ENCODE results near the gene PLCH1. TPM values are rescaled to one million over a fixed set of nuclear protein-coding genes. Genes with fewer than 3 reads are reported as not detected.

The PLCH1 gene
- total RNA-seq, 1 experiment from 2014 or later: 0.12 TPM

GRCh38 chr3:155568295-155568694 is 176.6 kb downstream of the PLCH1 start:
- BruUV-seq (replicated peaks): no TSS peak
- H3K4me3 Mint-ChIP-seq (ENCODE audit: unreplicated experiment): no peak overlapping the region
- H3K9me3 Mint-ChIP-seq (ENCODE audit: unreplicated experiment): no peaks in the 10 kb centered on the region
- H3K27ac Mint-ChIP-seq (ENCODE audit: low read depth, unreplicated experiment): no peak overlapping the region
- H3K4me1 Mint-ChIP-seq (ENCODE audit: insufficient read depth, unreplicated experiment): peaks cover 7% of the 10 kb centered on the region
- H3K27me3 Mint-ChIP-seq (ENCODE audit: insufficient read depth, unreplicated experiment): no peaks in the 10 kb centered on the region
- intact Hi-C loops (cut with micrococcal nuclease): no loop called here
- POLR2A ChIA-PET: no interaction called here
- CTCF ChIA-PET: no interaction called here
- H3K36me3 Mint-ChIP-seq (ENCODE audit: insufficient read depth, unreplicated experiment): no peaks in the 10 kb centered on the region
- no peak for DNase-seq (ENCODE audit: unreplicated experiment)
- no peak for TF ChIP-seq CTCF (IDR thresholded peaks at IDR 0.05; ENCODE audit: unreplicated experiment)

GRCh38 chr3:155560594-155560993 is 184.3 kb downstream of the PLCH1 start:
- no peak overlapping the region for H3K27ac Mint-ChIP-seq (ENCODE audit: low read depth, unreplicated experiment)
- intact Hi-C loops (cut with micrococcal nuclease): no loop called here
- TF ChIP-seq CTCF (IDR thresholded peaks at IDR 0.05; ENCODE audit: unreplicated experiment): no peak
- ChIA-PET CTCF (interaction anchor here (1.0 kb wide), 1 partner anchor 11 kb away, joined by 3 read pairs; no protein-coding TSS in a partner anchor), POLR2A (no interaction called here)
- DNase-seq (ENCODE audit: unreplicated experiment): peak; percentile 8
- BruUV-seq (replicated peaks): no TSS peak
- H3K9me3 Mint-ChIP-seq (ENCODE audit: unreplicated experiment): no peaks in the 10 kb centered on the region
- H3K36me3 Mint-ChIP-seq (ENCODE audit: insufficient read depth, unreplicated experiment): no peaks in the 10 kb centered on the region
- H3K4me1 Mint-ChIP-seq (ENCODE audit: insufficient read depth, unreplicated experiment): no peaks in the 10 kb centered on the region
- no peak overlapping the region for H3K4me3 Mint-ChIP-seq (ENCODE audit: unreplicated experiment)
- no peaks in the 10 kb centered on the region for H3K27me3 Mint-ChIP-seq (ENCODE audit: insufficient read depth, unreplicated experiment)

GRCh38 chr3:155560135-155560534 is 184.7 kb downstream of the PLCH1 start:
- DNase-seq (ENCODE audit: unreplicated experiment): no peak
- ChIA-PET CTCF (interaction anchor here (0.7 to 1.0 kb wide), 2 partner anchors 11 to 176 kb away, joined by 3 read pairs; no protein-coding TSS in a partner anchor), POLR2A (interaction anchor here (1.0 kb wide), 1 partner anchor 30 kb away, joined by 4 read pairs; no protein-coding TSS in a partner anchor)
- intact Hi-C loops (cut with micrococcal nuclease): no loop called here
- H3K27ac Mint-ChIP-seq (ENCODE audit: low read depth, unreplicated experiment): no peak overlapping the region
- no peak overlapping the region for H3K4me3 Mint-ChIP-seq (ENCODE audit: unreplicated experiment)
- H3K4me1 Mint-ChIP-seq (ENCODE audit: insufficient read depth, unreplicated experiment): no peaks in the 10 kb centered on the region
- no peaks in the 10 kb centered on the region for H3K27me3 Mint-ChIP-seq (ENCODE audit: insufficient read depth, unreplicated experiment)
- no TSS peak for BruUV-seq (replicated peaks)
- no peak for TF ChIP-seq CTCF (IDR thresholded peaks at IDR 0.05; ENCODE audit: unreplicated experiment)
- no peaks in the 10 kb centered on the region for H3K9me3 Mint-ChIP-seq (ENCODE audit: unreplicated experiment)
- no peaks in the 10 kb centered on the region for H3K36me3 Mint-ChIP-seq (ENCODE audit: insufficient read depth, unreplicated experiment)

- Mint-ChIP-seq H3K4me1 (ENCODE audit: insufficient read depth, unreplicated experiment) (no peaks in the 10 kb centered on the region), H3K36me3 (ENCODE audit: insufficient read depth, unreplicated experiment) (no peaks in the 10 kb centered on the region), H3K9me3 (ENCODE audit: unreplicated experiment) (no peaks in the 10 kb centered on the region), H3K27ac (ENCODE audit: low read depth, unreplicated experiment) (no peak overlapping the region), H3K27me3 (ENCODE audit: insufficient read depth, unreplicated experiment) (no peaks in the 10 kb centered on the region), H3K4me3 (ENCODE audit: unreplicated experiment) (no peak overlapping the region)
- POLR2A ChIA-PET: no interaction called here
- DNase-seq (ENCODE audit: unreplicated experiment): no peak
- intact Hi-C loops (cut with micrococcal nuclease): no loop called here
- CTCF ChIA-PET: interaction anchor here (0.6 kb wide), 1 partner anchor 154 kb away, joined by 3 read pairs; no protein-coding TSS in a partner anchor
- BruUV-seq (replicated peaks): no TSS peak
- TF ChIP-seq CTCF (IDR thresholded peaks at IDR 0.05; ENCODE audit: unreplicated experiment): no peak
These were observed 188.3 kb downstream of the PLCH1 start for GRCh38 chr3:155556531-155556930.
